GM23338 (cell line): ENCODE results near the gene PROX2. TPM values are rescaled to one million over a fixed set of nuclear protein-coding genes. Genes with fewer than 3 reads are reported as not detected.

Experiments used
- ATAC-seq: fragments of 200-7000 bp; cut with Tn5 transposase; 3 replicates; pipeline ENCODE4 v1.9.1; 2020
- DNase-seq: peaks from one replicate; pipeline ENCODE4 v3.0.0-alpha.2; 2015; ENCODE audit warnings: low spot score
- H2AFZ ChIP-seq: fragments of 200-600 bp; sonication (generic); 2 replicates; pipeline ENCODE4 v1.8.0; 2016; ENCODE audit warnings: antibody characterized with exemption, mild to moderate bottlenecking, moderate library complexity
- H3F3A ChIP-seq: fragments of 200-600 bp; sonication (generic); replicated peaks from 2 replicates; pipeline ENCODE4 v1.8.0; 2017; ENCODE audit warnings: antibody characterized with exemption, mixed run types, low read depth
- H3K27ac ChIP-seq: fragments of 200-600 bp; sonication (generic); 2 replicates; pipeline ENCODE4 v1.6.1; 2016; ENCODE audit warnings: low read depth
- H3K27me3 ChIP-seq: fragments of 200-600 bp; sonication (generic); 2 replicates; pipeline ENCODE4 v1.8.0; 2016; ENCODE audit warnings: mild to moderate bottlenecking, mixed run types, moderate library complexity; ENCODE audit not compliant: insufficient read depth
- H3K36me3 ChIP-seq: fragments of 200-600 bp; sonication (generic); 2 replicates; pipeline ENCODE4 v1.8.0; 2016; ENCODE audit warnings: mild to moderate bottlenecking; ENCODE audit not compliant: insufficient read depth
- H3K4me1 ChIP-seq: fragments of 200-600 bp; sonication (generic); 2 replicates; pipeline ENCODE4 v1.8.0; 2016; ENCODE audit warnings: mild to moderate bottlenecking, moderate library complexity; ENCODE audit not compliant: insufficient read depth
- H3K4me2 ChIP-seq: fragments of 200-600 bp; sonication (generic); 2 replicates; pipeline ENCODE4 v1.7.1; 2017; ENCODE audit warnings: mixed run types
- H3K4me3 ChIP-seq: fragments of 200-600 bp; sonication (generic); 2 replicates; pipeline ENCODE4 v1.6.1; 2016; ENCODE audit warnings: mixed run types
- H3K79me2 ChIP-seq: fragments of 200-600 bp; sonication (generic); replicated peaks from 2 replicates; pipeline ENCODE4 v1.8.0; 2017; ENCODE audit warnings: mild to moderate bottlenecking; ENCODE audit not compliant: insufficient read depth
- H3K9me2 ChIP-seq: fragments of 200-600 bp; sonication (generic); 2 replicates; pipeline ENCODE4 v1.8.0; 2017; ENCODE audit not compliant: insufficient read depth
- H4K20me1 ChIP-seq: fragments of 200-600 bp; sonication (generic); replicated peaks from 2 replicates; pipeline ENCODE4 v1.8.0; 2017; ENCODE audit warnings: mild to moderate bottlenecking; ENCODE audit not compliant: insufficient read depth
- H3K27ac Mint-ChIP-seq: 2 replicates; pipeline ENCODE4 v1.8.0; 2020; ENCODE audit warnings: inconsistent platforms, mild to moderate bottlenecking, moderate library complexity, mixed read lengths
- H3K27me3 Mint-ChIP-seq: 3 replicates; pipeline ENCODE4 v1.8.0; 2022; ENCODE audit warnings: low read depth, mild to moderate bottlenecking, moderate library complexity, mixed read lengths, inconsistent platforms; ENCODE audit not compliant: insufficient read depth, poor library complexity
- H3K36me3 Mint-ChIP-seq: 3 replicates; pipeline ENCODE4 v1.8.0; 2021; ENCODE audit warnings: low read depth, mild to moderate bottlenecking, inconsistent platforms, moderate library complexity, mixed read lengths
- H3K4me1 Mint-ChIP-seq: 3 replicates; pipeline ENCODE4 v1.8.0; 2020; ENCODE audit warnings: mild to moderate bottlenecking, inconsistent platforms, mixed read lengths
- H3K4me3 Mint-ChIP-seq: 3 replicates; pipeline ENCODE4 v1.8.0; 2021; ENCODE audit warnings: moderate library complexity, mild to moderate bottlenecking, inconsistent platforms, mixed read lengths
- H3K9me3 Mint-ChIP-seq: 3 replicates; pipeline ENCODE4 v1.8.0; 2020; ENCODE audit warnings: moderate library complexity, mild to moderate bottlenecking, inconsistent platforms, mixed read lengths
- EZH2 ChIP-seq: fragments of 200-600 bp; sonication (generic); IDR thresholded peaks from one replicate; pipeline ENCODE4 v1.8.0; 2017; ENCODE audit warnings: antibody characterized with exemption, mild to moderate bottlenecking, low read depth; ENCODE audit not compliant: unreplicated experiment
- NANOG ChIP-seq: IDR thresholded peaks from 2 replicates; pipeline ENCODE4 v1.6.1; 2016; ENCODE audit warnings: antibody characterized with exemption, borderline replicate concordance
- REST ChIP-seq: IDR thresholded peaks from one replicate; pipeline ENCODE4 v1.6.1; 2018; ENCODE audit warnings: antibody characterized with exemption; ENCODE audit not compliant: unreplicated experiment
- ZNF114 ChIP-seq: fragments of 250-450 bp; sonication (Bioruptor Pico); IDR thresholded peaks from 2 replicates; pipeline ENCODE4 v1.5.0; 2020; ENCODE audit warnings: mild to moderate bottlenecking, moderate library complexity
- ZNF462 ChIP-seq: fragments of 250-450 bp; sonication (Bioruptor Pico); IDR thresholded peaks from 2 replicates; pipeline ENCODE4 v1.5.0; 2020; ENCODE audit warnings: mild to moderate bottlenecking, moderate library complexity
- polyA plus RNA-seq: library from polyadenylated mRNA; unstranded; fragments of >200 nt; fragmentation: Nextera tagmentation; extraction: Ambion mirVana; gene quantifications from 2 replicates; pipeline ENCODE4 v1.2.1, GENCODE V29; 2016
- total RNA-seq: library from RNA; depleted of rRNA; stranded (reverse); fragments of >200 nt; shearing (Covaris generic); gene quantifications from 2 replicates; pipeline ENCODE4 v1.2.3, GENCODE V29; 2014
- TF ChIP-seq, protein P1 (sequence below): IDR thresholded peaks from 2 replicates; pipeline ENCODE4 v1.6.1; 2016; ENCODE audit warnings: antibody characterized with exemption
- TF ChIP-seq, protein P2 (sequence below), 2 experiments: fragments of 200-600 bp in 1 of 2; sonication (generic) in 1 of 2; conservative IDR thresholded peaks; 2 replicates each; pipeline versions ENCODE4 v1.5.1 to v1.6.1; 2016 to 2017; ENCODE audit warnings: antibody characterized with exemption in 2 of 2, low read depth in 2 of 2, mild to moderate bottlenecking in 2 of 2, moderate library complexity in 1 of 2

PROX2 gene
- total and polyA plus RNA-seq, 2 experiments from 2014 or later = 0.06 TPM; not detected in 1

DNA sequence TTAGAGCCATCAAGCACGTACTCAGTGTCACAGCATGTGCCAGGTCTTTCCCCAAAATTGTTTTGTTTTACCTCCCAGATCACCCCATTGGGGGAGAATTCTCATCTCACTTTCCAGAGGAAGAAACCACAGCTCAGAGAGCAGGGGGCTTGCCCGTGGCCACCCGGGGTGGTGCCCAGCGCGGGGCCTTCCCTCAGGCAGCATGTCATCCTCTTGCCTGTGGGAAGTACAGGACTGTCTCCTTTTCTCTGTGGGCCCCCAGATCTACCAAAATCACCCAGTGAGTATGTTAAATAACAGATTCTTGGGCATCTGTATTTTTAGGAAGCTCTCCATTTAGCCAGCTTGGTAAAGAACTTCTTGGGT lies 41.2 kb upstream of the PROX2 start (continued):
- TF ChIP-seq ZNF462 (CRISPR knock-in tag) (no peak), EZH2 (no peak), ZNF114 (CRISPR knock-in tag) (no peak)
- TF ChIP-seq, protein P1, sequence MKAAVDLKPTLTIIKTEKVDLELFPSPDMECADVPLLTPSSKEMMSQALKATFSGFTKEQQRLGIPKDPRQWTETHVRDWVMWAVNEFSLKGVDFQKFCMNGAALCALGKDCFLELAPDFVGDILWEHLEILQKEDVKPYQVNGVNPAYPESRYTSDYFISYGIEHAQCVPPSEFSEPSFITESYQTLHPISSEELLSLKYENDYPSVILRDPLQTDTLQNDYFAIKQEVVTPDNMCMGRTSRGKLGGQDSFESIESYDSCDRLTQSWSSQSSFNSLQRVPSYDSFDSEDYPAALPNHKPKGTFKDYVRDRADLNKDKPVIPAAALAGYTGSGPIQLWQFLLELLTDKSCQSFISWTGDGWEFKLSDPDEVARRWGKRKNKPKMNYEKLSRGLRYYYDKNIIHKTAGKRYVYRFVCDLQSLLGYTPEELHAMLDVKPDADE = no peak

GRCh38 chr14:74915826-74916225 lies 39.9 kb upstream of the PROX2 start:
- Histone ChIP-seq H3K27ac (no peak overlapping the region), H3K36me3 (no peaks in the 10 kb centered on the region), H3F3A (no peaks in the 10 kb centered on the region), H4K20me1 (0 out of 2 replicates have a peak, but pooled peaks cover 4% of the 10 kb centered on the region), H3K27me3 (no peaks in the 10 kb centered on the region), H2AFZ (no peak overlapping the region), H3K4me3 (no peak overlapping the region), H3K79me2 (no peaks in the 10 kb centered on the region), H3K4me2 (no peak overlapping the region), H3K9me2 (no peaks in the 10 kb centered on the region), H3K4me1 (no peaks in the 10 kb centered on the region)
- Mint-ChIP-seq H3K9me3 (no peaks in the 10 kb centered on the region), H3K27me3 (peaks cover 2% of the 10 kb centered on the region), H3K4me3 (no peak overlapping the region), H3K27ac (no peak overlapping the region), H3K36me3 (peaks cover 5% of the 10 kb centered on the region; the same call in 2 of the 3 replicates), H3K4me1 (peaks cover 3% of the 10 kb centered on the region; the same call in 1 of the 3 replicates)
- DNase-seq (no peak), ATAC-seq (no peak)
- TF ChIP-seq NANOG (no peak), REST (no peak)
- TF ChIP-seq, protein P1 = no peak
- TF ChIP-seq, protein P2, sequence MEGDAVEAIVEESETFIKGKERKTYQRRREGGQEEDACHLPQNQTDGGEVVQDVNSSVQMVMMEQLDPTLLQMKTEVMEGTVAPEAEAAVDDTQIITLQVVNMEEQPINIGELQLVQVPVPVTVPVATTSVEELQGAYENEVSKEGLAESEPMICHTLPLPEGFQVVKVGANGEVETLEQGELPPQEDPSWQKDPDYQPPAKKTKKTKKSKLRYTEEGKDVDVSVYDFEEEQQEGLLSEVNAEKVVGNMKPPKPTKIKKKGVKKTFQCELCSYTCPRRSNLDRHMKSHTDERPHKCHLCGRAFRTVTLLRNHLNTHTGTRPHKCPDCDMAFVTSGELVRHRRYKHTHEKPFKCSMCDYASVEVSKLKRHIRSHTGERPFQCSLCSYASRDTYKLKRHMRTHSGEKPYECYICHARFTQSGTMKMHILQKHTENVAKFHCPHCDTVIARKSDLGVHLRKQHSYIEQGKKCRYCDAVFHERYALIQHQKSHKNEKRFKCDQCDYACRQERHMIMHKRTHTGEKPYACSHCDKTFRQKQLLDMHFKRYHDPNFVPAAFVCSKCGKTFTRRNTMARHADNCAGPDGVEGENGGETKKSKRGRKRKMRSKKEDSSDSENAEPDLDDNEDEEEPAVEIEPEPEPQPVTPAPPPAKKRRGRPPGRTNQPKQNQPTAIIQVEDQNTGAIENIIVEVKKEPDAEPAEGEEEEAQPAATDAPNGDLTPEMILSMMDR (conservative IDR thresholded peaks at IDR 0.05; ENCODE audit: low read depth in 2 of 2) = no peak
